Activated gamma-delta T cell treated with anti-CD3 and anti-CD28 coated beads, Interleukin-2, amount 50 U/mL, for 16 hours (primary cell): ENCODE measurements around the gene BST2.

Source experiments
- DNase-seq: peaks from one replicate; pipeline ENCODE4 v3.0.0-alpha.2; 2020; ENCODE audit warnings: low read depth

The BST2 gene, protein sequence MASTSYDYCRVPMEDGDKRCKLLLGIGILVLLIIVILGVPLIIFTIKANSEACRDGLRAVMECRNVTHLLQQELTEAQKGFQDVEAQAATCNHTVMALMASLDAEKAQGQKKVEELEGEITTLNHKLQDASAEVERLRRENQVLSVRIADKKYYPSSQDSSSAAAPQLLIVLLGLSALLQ

DNA sequence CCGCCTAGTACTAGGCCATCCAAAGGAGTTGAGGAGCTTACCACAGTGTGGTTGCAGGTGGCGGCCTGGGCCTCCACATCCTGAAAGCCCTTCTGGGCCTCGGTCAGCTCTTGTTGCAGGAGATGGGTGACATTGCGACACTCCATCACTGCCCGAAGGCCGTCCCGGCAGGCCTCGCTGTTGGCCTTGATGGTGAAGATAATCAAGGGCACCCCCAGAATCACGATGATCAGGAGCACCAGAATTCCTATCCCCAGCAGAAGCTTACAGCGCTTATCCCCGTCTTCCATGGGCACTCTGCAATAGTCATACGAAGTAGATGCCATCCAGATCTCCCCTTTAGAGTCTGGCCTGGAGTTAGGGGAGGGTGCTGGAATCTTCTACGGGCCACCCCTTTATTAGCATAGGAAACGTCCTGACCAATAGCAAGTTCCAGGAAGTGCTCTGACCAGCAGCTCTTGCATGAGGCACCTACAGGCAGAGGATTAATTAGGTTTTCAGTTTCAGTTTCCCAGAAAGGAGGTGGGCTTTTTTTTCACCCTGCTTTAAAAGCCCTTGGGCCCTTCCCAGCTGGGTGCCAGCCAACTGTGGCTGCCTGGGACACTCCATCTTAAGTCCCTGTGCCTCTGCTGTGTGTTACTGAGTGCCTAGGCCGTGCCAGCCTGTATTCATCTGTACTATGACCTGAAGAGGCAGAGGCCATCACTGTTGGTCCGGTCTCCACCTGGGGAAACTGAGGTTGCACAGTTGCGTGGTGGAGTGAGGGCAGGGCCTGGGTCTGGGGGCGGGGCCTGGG, at the start of gene BST2:
Gene BST2, minus strand, starts transcription at position 381 of the 796 bp plus-strand sequence. Its CDS starts 55 bp downstream, at position 326.
- DNase-seq, result peak; percentile 33

DNA sequence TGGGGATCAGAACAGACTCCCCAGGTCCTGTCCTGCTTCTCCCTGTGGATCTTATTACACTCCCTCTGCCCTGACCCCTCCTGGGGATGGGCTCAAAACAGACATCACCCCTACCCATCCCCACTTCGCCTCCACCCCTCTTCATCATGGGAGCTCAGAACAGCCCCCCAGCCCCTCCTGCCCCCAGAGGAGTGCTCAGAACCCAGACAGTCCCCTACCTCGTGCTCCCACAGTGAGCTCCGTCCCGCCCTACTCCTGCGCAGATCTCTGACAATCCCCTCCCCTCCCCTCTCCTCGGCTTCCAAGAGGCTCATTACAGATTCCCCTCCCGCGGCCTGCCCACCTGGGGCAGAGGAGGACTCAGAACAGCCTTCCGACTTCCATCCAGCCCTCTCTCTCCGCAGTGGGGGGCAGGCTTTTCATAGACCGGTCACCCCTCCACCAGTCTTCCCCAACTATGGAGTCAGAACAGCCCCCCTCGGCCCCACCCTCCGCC, 49.2 kb upstream of the BST2 start:
- DNase-seq, result no peak

DNA sequence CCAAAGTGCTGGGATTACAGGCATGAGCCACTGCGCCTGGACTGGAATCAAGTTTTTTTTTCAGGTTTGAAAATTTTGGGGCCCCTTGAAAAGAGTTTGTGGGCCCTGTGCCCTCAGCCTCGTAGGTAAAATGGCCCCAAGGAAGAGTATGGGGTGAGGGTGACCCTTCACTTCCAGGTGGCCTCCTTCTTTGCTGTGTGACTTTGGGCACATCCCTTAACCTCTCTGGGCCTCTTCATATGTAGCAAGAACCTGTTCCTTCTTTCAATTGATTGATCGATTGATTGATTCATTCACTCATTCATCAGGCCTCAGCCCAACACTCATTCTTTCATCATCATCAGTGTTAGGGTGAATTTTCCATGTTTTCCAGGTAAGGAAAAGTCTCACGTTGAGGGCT, 46.4 kb upstream of the BST2 start:
- no peak for DNase-seq

DNA sequence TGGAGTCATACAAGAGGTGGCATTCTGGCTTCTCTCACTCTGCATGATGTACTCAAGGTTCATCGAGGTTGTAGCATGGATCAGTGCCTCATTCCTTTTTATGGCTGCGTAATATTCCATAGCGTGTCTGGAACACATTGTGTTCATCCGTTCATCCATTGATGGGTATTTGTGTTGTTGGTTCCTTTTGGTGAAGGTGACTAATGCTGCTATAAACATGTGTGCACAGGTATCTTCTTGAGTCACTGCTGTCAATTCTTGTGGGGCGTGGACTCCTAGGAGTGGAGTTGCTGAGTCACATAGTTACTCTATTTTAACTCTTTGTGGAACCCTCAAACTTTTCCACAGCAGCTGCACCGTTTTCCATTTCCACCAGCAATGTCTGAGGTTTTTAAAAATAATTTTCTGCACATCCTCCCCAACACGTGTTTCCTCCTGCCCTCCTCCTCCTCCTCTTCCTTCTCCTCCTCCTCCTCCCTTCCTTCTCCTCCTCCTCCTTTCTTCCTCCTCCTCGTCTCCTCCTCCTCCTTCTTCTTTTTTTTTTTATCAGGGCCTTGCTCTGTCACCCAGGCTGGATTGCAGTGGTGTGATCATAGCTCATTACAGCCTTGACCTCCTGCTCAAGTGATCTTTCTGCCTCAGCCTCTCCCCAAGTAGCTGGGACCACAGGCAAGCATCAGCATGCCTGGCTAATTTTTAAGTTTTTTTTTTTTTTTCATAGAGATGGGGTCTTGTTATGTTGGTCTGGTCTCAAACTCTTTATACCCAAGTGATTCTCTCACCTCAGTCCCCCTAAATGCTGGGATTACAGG, 45.0 kb upstream of the BST2 start:
- no peak for DNase-seq

DNA sequence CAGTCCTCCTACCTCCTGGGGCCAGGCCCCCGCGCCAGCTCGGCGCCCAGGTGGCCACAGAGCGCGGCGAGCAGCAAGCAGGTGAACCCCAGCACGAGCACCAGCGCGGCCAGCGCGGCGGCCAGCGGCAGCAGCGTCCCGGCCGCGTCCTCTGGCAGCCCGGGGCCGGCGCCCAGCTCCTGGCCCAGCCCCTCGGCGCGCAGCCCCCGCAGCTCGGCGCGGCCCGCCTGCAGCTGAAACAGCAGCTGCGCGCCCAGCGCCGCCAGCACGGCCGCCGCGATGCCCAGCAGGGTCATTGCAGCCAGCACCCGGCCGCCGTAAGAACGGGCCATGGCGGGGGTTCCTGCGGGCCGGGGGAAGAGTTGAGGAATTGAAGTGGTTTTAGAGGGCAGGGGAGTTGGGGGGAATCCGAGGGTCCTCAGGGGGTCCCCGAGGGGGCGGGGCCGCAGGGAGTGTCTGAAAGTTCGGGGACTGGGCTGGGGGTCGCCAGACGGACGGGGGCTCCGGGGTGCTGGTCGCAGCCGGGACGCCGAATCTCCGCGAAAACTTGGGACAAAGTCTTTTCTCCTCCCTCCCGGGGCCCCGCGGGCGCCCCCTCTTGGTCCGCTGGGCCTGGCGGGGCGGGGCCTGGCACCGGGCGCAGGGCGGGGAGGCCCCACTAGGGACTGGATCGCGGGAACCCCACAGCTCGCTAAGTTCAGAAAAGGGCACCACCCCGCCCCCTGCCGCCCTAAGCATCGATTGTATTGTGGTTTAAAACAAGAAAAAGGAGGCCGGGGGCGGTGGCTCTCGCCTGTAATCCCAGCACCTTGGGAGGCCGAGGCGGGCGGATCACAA, 42.9 kb upstream of the BST2 start, which contains the start of gene TMEM221:
Gene TMEM221, minus strand, starts transcription at position 538 of the 837 bp plus-strand sequence. Its CDS starts 206 bp downstream, at position 332.
- peak; percentile 19 for DNase-seq

DNA sequence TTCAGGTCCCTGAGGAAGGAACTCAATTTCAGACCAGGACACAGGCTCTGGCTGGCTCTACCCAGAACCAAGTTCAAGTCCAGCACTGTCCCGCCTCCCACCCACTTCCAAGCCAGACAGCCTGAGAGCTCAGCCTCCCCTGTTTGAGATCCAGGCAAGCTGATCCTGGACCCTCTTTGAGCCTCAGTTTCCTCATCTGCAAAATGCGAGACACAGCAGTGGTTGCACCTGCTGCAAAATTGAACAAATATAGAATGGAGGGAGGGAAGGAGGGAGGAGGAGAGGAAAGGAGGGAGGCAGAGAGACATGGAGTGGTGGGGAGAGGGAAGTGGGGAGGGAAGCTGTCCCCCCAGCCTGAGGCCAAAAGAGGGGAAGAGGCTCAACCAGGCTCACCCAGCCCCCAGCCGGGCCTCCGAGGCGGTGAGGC, 42.3 kb upstream of the BST2 start:
- no peak for DNase-seq

DNA sequence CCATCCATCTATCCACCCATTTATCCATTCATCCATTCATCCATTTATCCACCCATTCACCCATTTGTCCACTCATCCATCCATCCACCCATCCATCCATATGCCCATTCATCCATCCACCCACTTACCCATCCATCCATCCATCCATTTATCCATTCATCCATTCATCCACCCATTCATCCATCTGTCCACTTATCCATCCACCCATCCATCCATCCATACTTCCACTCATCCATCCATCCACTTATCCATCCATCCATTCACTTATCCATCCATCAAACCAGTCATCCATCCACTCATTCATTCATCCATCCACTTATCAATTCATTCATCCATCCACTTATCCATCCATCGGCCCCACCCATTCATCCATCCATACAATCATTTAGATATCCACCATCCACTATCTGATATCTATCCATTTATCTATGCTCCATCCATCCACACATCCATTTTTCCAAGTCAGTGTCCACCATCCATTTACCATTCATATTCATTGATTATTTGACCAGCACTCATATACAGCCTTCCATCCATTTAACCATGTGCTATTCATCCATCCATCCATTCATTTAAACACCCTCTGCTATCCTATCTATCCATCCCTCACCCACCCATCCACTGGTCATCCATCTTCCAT, 40.2 kb upstream of the BST2 start:
- no peak for DNase-seq

DNA sequence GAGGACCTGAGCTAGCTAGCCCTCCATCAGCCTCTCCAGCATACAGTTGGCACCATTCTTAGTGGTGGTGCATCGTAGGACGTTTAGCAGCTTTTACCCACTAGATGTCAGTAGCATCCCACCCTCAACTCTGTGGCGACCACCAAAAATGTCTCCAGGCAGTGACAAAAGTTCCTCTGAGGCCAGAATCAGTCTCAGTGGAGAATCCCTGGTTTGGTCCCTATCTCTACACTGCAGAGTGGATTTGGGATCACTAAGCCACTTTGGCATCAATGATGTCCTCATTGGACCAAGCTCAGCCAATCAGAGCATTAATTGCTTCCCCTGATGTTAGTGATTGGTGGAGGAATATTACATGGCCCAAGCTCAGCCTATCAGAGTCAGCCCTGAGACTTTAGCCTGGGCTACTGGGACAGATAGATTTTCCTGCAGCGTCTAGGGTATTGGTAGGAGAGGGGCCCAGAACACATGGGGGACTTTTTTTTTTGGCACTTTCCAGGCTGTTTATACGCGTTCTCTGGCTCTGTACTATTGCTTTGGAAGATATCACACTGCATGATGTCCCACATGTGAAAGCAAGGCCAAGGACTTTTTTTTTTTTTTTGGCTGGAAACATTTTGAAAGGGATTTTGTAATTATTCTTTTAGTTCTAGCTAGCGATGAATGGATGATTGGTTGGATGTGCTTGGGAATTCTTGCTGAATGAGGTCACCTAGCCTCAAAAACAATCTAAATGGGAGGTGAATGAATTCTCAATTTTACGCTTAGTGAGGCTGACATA, 36.0 kb upstream of the BST2 start:
- no peak for DNase-seq

DNA sequence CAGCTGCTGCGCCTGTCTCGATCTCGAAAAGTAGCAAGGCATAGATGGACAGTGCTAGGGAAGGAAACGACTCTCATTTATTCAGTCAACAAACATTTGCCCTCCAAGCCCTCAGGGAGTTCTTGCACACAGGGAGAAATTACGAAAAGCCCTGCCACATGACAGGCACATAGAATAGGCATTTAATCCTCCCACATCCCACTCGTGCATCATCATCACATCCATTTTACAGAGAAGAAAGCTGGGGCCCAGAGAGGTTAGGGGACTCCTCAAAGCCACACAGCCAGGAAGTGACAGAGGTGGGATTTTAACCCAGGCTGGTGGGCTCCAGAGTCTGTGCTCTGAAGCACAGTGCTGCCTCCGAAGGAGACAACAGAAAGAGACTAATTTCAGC, 31.4 kb upstream of the BST2 start:
- no peak for DNase-seq

DNA sequence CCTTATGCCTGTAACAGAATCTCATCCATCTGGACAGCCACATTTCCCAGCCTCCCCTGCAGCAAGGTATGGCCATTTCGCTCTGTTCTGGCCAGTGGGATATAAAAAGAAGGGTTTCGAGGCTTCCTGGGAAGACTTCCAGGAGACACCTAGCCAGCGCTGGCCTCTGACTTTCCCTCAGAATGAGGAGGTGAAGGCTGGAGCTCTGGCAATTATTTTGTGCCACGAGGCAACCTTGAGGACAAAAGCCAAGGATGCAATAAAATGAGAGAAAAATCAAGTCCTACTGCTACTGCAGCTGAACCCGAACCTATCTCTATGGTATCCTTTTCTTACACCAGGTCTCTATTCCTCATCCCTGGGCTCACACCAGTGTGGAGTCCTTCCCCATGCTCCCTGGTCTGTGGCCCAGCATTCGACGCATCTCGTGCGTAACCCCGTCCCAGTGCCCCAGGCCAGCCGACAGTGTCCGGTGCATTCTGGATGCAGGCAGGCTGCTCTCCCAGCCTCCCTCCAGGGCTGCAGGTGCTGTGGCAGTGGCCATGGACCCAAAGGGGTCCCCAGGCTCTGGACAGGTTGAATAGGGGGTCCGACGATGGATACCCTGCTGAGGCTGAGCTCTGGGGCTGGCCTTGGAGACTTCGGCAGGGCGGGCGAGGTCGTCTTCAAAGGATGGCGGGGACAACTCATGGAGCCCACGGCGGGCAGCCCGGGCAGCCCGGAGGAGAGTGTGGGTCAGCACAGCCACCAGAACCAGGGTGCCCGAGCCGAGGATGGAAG, 30.9 kb upstream of the BST2 start:
- DNase-seq, result no peak

DNA sequence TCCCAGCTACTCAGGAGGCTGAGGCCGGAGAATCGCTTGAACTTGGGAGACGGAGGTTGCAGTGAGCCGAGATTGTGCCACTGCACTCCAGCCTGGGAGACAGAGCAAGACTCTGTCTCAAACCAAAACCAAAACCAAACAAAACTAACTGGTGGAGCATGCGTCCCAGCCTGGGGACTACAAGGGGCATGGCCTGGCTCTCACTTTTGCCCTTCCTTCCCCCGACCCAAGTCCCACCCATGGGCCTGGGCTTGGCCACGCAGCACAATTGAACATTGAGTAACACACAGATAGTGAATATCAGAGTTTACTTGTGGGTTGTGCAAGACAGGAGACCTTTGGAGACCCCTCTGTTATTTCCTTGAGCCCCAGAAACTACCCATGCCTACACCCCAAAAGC, 29.8 kb upstream of the BST2 start:
- no peak for DNase-seq

DNA sequence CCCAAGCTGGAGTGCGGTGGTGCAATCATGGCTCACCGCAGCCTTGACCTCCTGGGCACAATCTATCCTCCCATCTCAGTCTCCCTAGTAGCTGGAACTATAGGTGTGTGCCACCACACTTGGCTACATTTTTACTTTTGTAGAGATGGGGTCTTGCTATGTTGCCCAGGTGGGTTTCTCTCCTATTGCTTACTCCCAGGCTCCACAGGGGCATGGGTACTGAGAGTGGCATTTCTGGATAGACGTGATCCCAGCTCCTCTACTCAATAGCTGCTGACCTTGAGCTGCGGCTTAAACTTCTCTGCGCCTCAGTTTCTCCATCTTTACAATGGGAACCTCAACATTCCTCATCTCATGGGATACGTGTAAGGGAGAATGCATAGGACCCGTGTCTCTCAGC, 26.0 kb upstream of the BST2 start:
- no peak for DNase-seq

DNA sequence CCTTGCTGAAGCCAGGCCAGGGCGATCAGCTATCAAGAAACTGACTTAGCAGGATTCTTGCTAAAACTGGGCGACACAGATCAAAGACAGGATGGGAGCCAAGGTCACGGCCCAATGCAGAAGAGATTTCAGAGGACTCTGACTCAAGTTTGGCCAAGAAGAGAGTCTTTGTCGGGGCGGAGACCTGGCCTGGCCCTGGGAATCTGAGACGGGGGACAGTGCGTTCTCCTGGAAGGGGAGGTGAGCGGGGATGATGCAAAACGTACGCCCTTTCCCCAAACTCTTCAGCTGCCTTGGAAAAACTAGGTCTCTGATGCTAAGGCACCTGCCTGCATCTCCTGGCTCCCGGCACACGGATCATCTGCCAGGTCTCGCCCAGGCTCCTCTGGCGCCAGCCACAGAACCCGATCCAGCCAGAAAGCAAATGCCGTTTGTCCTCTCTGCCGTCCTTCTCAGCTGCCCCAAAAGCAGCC, 24.2 kb upstream of the BST2 start:
- no peak for DNase-seq

DNA sequence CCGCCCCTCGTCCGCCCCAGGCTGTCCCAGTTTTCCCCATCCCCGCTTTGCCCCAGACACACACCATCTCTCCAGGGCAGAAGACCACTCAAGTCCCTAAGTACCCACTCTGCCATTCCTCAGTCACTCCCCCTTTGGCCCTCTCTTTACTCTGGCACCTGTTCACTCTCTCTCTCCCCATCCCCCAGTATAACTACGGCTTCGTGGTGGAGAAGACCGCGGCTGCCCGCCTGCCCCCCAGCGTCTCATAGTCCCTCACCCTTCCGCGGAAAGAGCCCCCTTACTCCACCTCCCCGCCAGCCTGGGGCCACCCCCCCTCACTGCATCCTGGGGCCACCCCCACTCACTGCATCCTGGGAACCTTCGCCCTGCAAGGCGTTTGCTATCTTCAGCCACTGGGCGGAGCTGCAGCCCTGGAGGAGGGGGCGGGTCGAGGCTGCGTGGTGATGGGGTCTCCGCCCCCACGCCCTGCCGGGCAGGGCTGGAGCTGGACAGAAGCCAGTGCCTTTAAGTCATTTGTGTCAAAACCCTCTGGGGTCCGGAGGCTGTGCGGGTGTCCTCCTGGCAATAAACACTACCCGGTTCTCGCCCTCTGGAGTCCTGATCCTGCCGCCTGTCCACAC, 19.4 kb upstream of the BST2 start:
- DNase-seq, result no peak

DNA sequence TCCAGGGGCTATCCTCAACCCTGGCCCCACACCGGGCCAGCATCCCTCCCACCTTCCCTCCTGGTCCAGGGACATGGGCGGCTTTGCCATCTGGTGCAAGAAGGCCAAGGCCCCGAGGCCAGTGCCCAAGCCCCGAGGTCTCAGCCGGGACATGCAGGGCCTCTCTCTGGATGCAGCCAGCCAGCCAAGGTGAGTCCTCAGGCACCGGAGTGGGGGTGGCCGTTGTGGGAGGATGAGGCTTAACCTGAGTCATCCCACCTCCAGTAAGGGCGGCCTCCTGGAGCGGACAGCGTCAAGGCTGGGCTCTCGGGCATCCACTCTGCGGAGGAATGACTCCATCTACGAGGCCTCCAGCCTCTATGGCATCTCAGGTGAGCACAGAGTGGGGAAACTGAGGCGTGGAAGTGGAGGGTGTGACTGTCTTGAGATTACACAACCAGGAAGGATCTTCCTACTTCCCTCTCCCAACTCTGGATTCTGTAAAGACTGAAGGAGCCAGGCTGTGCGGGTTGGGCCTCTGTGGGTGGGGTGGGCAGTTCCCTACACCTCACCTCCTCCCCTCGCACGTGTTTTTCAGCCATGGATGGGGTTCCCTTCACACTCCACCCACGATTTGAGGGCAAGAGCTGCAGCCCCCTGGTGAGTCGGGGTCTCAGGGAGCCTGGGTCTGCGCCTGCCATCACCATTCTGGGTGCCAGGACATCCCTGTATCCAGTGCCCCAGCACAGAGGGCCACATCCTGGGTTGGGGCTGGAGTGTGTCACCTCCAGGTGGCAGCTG, 18.2 kb upstream of the BST2 start:
- DNase-seq, result no peak

DNA sequence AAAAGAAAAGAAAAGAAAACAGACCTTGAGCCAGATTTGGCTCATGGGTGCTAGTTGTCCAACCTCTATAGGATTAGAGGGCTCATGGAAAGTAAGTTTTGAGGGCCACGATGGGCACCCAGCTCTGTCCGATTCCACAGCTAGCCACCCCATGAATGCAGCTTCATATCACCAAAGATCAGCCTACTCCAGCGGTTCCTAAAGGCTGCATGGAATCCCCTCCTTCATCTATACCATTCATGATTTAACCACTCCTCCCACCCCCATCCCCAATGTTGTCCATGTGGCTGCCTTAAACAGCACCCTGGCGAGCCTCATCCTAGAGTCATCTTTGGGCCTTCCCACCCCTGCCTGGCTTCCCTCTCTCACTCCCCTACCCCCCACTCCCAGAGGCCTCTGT, 16.5 kb upstream of the BST2 start:
- DNase-seq, result no peak

DNA sequence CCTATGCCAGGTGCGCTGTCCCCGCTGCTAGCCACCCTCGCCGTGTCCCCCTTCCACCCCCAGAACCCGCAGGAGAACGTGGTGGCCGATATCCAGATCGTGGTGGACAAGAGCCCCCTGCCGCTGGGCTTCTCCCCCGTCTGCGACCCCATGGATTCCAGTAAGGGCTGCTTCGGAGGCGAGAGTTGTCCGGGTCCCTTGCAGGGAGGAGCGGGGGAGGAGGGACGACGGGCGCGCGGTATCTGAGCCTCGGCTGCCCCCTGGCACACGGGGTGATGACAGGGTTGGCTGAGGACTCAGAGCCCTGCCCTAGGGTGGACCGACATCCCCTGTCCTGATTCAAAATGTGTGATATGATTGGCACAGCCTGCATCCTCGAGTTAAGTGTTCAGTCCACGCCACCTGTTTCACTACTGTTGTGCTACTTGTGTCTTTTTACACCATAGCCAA, 15.1 kb upstream of the BST2 start:
- DNase-seq, result no peak
